NCI-H510A (cell line): ENCODE results near the gene ZBTB7C.

ENCODE experiments used
- DNase-seq: peaks from one replicate; lab custom pipeline; 2025; lab: John Stamatoyannopoulos, UW

Gene ZBTB7C

GRCh38 chr18:48058486-48058885 lies 350.7 kb downstream of the ZBTB7C start:
- DNase-seq, result no peak

GRCh38 chr18:48057018-48057417 lies 352.2 kb downstream of the ZBTB7C start:
- DNase-seq, result no peak

GRCh38 chr18:48055351-48055750 lies 353.8 kb downstream of the ZBTB7C start:
- DNase-seq, result no peak

GRCh38 chr18:48053881-48054816 lies 355.0 kb downstream of the ZBTB7C start:
- DNase-seq, result no peak

GRCh38 chr18:48052842-48053241 lies 356.3 kb downstream of the ZBTB7C start:
- DNase-seq, result no peak

- no peak for DNase-seq
Measured at GRCh38 chr18:48051945-48052840, 357.0 kb downstream of the ZBTB7C start.

- no peak for DNase-seq
Measured at GRCh38 chr18:48050176-48050575, 359.0 kb downstream of the ZBTB7C start.

GRCh38 chr18:48049757-48050156 lies 359.4 kb downstream of the ZBTB7C start:
- no peak for DNase-seq

- no peak for DNase-seq
Measured at GRCh38 chr18:48048251-48048650, 360.9 kb downstream of the ZBTB7C start.

- no peak for DNase-seq
Measured at GRCh38 chr18:48046843-48047242, 362.3 kb downstream of the ZBTB7C start.

GRCh38 chr18:48045744-48046143 lies 363.4 kb downstream of the ZBTB7C start:
- no peak for DNase-seq

- no peak for DNase-seq
Measured at GRCh38 chr18:48044944-48045343, 364.2 kb downstream of the ZBTB7C start.

- DNase-seq, result no peak
Measured at GRCh38 chr18:48043166-48043565, 366.0 kb downstream of the ZBTB7C start.

GRCh38 chr18:48042431-48042830 lies 366.8 kb downstream of the ZBTB7C start:
- no peak for DNase-seq

GRCh38 chr18:48040457-48041110 lies 368.6 kb downstream of the ZBTB7C start:
- no peak for DNase-seq

- no peak for DNase-seq
Measured at GRCh38 chr18:48039769-48040215, 369.4 kb downstream of the ZBTB7C start.

GRCh38 chr18:48038636-48039035 lies 370.5 kb downstream of the ZBTB7C start:
- DNase-seq, result no peak

GRCh38 chr18:48037481-48038271 lies 371.5 kb downstream of the ZBTB7C start:
- DNase-seq, result no peak

GRCh38 chr18:48036641-48037421 lies 372.4 kb downstream of the ZBTB7C start:
- no peak for DNase-seq

GRCh38 chr18:48036226-48036625 lies 373.0 kb downstream of the ZBTB7C start:
- DNase-seq, result no peak

- DNase-seq, result no peak
Measured at GRCh38 chr18:48035556-48035860, 373.7 kb downstream of the ZBTB7C start.
